HG02588 (cell line): ENCODE data around the gene SPATS2.
"Not testable (repeated sequence)": the region's sequence is repeated elsewhere in the genome, so short reads cannot be mapped to it uniquely, and the experiment has no call there.

Source experiments
- ATAC-seq: cut with Tn5 transposase; IDR thresholded peaks from one replicate; pipeline ENCODE4 v1.9.1; 2021; ENCODE audit warnings: mild to moderate bottlenecking, moderate library complexity; ENCODE audit not compliant: unreplicated experiment

Gene SPATS2

GRCh38 chr12:49403971-49404450 lies 36.7 kb downstream of the SPATS2 start:
- no peak for ATAC-seq

- no peak for ATAC-seq
These were observed 37.7 kb downstream of the SPATS2 start for GRCh38 chr12:49404956-49405355.

GRCh38 chr12:49410818-49411217 lies 43.6 kb downstream of the SPATS2 start:
- no peak for ATAC-seq

- no peak for ATAC-seq
These were observed 45.7 kb downstream of the SPATS2 start for GRCh38 chr12:49413010-49413409.

GRCh38 chr12:49413796-49414195 lies 46.5 kb downstream of the SPATS2 start:
- ATAC-seq, result no peak

GRCh38 chr12:49414364-49414763 lies 47.1 kb downstream of the SPATS2 start:
- ATAC-seq, result no peak

- ATAC-seq, result no peak
These were observed 48.3 kb downstream of the SPATS2 start for GRCh38 chr12:49415521-49415970.

- ATAC-seq, result no peak
These were observed 49.6 kb downstream of the SPATS2 start for GRCh38 chr12:49416892-49417291.

- ATAC-seq, result no peak
These were observed 50.3 kb downstream of the SPATS2 start for GRCh38 chr12:49417558-49417957.

- no peak for ATAC-seq
These were observed 53.3 kb downstream of the SPATS2 start for GRCh38 chr12:49420556-49420955.

- ATAC-seq, result no peak
These were observed 54.9 kb downstream of the SPATS2 start for GRCh38 chr12:49422114-49422513.

- ATAC-seq, result no peak
These were observed 61.5 kb downstream of the SPATS2 start for GRCh38 chr12:49428793-49429192.

GRCh38 chr12:49432616-49433015 lies 65.4 kb downstream of the SPATS2 start:
- ATAC-seq, result no peak

- not testable (repeated sequence) for ATAC-seq
These were observed 69.5 kb downstream of the SPATS2 start for GRCh38 chr12:49436799-49437198.

GRCh38 chr12:49439042-49439441 lies 71.8 kb downstream of the SPATS2 start:
- ATAC-seq, result no peak

GRCh38 chr12:49440035-49440434 lies 72.8 kb downstream of the SPATS2 start:
- ATAC-seq, result no peak

- ATAC-seq, result no peak
These were observed 75.7 kb downstream of the SPATS2 start for GRCh38 chr12:49442915-49443314.

- no peak for ATAC-seq
These were observed 79.3 kb downstream of the SPATS2 start for GRCh38 chr12:49446571-49446970.

- no peak for ATAC-seq
These were observed 81.6 kb downstream of the SPATS2 start for GRCh38 chr12:49448858-49449257.

- peak; percentile 64 for ATAC-seq
These were observed 84.4 kb downstream of the SPATS2 start for GRCh38 chr12:49451468-49452259.

- no peak for ATAC-seq
These were observed 88.2 kb downstream of the SPATS2 start for GRCh38 chr12:49455501-49455900.

GRCh38 chr12:49456131-49456679 lies 88.9 kb downstream of the SPATS2 start:
- no peak for ATAC-seq
